Measurements from ENCODE around the gene C10orf105. TPM values are rescaled to one million over a fixed set of nuclear protein-coding genes. Genes with fewer than 3 reads are reported as not detected.

Gene C10orf105
- polyA plus RNA-seq, 1 of the 3 experiments (the other 2 are of a cell fraction), result not detected

GRCh38 chr10:71744897-71745663, 25.5 kb upstream of the C10orf105 start:
- Histone ChIP-seq H3K27ac (ENCODE audit: low read depth in 2 of 2, low read length in 1 of 2) (no peak overlapping the region), H3K79me2 (ENCODE audit: insufficient read depth) (no peaks in the 10 kb centered on the region), H2AFZ (ENCODE audit: low read depth) (no peak overlapping the region), H3K4me1 (ENCODE audit: control insufficient read depth in 1 of 2, insufficient read depth in 2 of 2, low read depth in 1 of 2, low read length in 1 of 2) (peaks cover 0 to 22% of the 10 kb centered on the region in 2 experiments; a peak in 1 of 4 replicates), H3K9ac (no peak overlapping the region), H3K9me3 (no peaks in the 10 kb centered on the region), H3K36me3 (replicated peaks in 1 of 2; ENCODE audit: control insufficient read depth in 1 of 2, insufficient read depth in 2 of 2, low read length in 1 of 2) (no peaks in the 10 kb centered on the region), H3K4me2 (no peak overlapping the region), H3K27me3 (ENCODE audit: insufficient read depth) (no peaks in the 10 kb centered on the region), H3K9me2 (no peaks in the 10 kb centered on the region), H3K4me3 (ENCODE audit: low read depth in 2 of 2, low read length in 1 of 2) (no peak overlapping the region), H4K20me1 (ENCODE audit: insufficient read depth) (no peaks in the 10 kb centered on the region), H3F3A (replicated peaks; ENCODE audit: insufficient read depth) (no peaks in the 10 kb centered on the region)
- POLR2A ChIA-PET, result no interaction called here
- CTCF ChIA-PET, result interaction anchor here (0.6 to 1.7 kb wide), 6 partner anchors 10 to 1999 kb away, joined by 3 to 8 read pairs (median 3); partner anchors contain the start of gene VSIR
- no peak for TF ChIP-seq POLR2AphosphoS5 (IDR thresholded peaks at IDR 0.05; ENCODE audit: low read depth, low read length)
- TF ChIP-seq FOXM1 (IDR thresholded peaks at IDR 0.05; ENCODE audit: low read depth), result no peak
- no peak for DNase-seq
- 73% methylated on average over 6 of the region's 8 CpGs for WGBS (ENCODE audit: low lambda C conversion rate)

DNA sequence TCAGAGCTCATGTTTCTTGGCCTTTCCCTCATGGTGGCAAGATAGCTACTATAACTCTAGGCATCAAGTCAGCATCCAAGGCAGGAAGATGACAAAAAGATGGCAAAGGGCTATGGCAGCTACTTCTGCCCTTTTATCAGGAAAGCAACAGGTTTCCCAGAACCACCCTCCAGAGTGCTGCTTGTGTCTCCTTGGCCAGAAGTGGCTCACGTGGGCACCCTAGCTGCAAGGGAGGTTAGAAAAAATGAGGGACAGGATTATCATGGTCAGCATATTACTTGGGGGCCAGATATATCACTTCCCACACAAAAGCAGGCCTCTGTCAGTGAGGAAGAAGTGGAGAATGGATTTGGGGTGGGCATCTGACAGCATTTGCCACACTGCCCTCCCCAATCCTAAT, 24.3 kb upstream of the C10orf105 start:
- Histone ChIP-seq H3K27me3 (ENCODE audit: insufficient read depth) (no peaks in the 10 kb centered on the region), H3F3A (replicated peaks; ENCODE audit: insufficient read depth) (no peaks in the 10 kb centered on the region), H3K9me2 (no peaks in the 10 kb centered on the region), H3K36me3 (replicated peaks in 1 of 2; ENCODE audit: control insufficient read depth in 1 of 2, insufficient read depth in 2 of 2, low read length in 1 of 2) (no peaks in the 10 kb centered on the region), H3K79me2 (ENCODE audit: insufficient read depth) (no peaks in the 10 kb centered on the region), H4K20me1 (ENCODE audit: insufficient read depth) (no peaks in the 10 kb centered on the region), H3K9me3 (no peaks in the 10 kb centered on the region), H3K4me1 (ENCODE audit: control insufficient read depth in 1 of 2, insufficient read depth in 2 of 2, low read depth in 1 of 2, low read length in 1 of 2) (peaks cover 0 to 25% of the 10 kb centered on the region in 2 experiments; a peak in 1 of 4 replicates), H3K27ac (ENCODE audit: low read depth in 2 of 2, low read length in 1 of 2) (no peak overlapping the region), H3K9ac (no peak overlapping the region), H2AFZ (ENCODE audit: low read depth) (no peak overlapping the region), H3K4me2 (no peak overlapping the region), H3K4me3 (ENCODE audit: low read depth in 2 of 2, low read length in 1 of 2) (no peak overlapping the region)
- ChIA-PET CTCF (interaction anchor here (1.0 to 2.2 kb wide), 2 partner anchors 24 to 152 kb away, joined by 3 to 10 read pairs; partner anchors contain the start of gene C10orf105), POLR2A (no interaction called here)
- TF ChIP-seq ELF1 (IDR thresholded peaks at IDR 0.05), result no peak
- no peak for DNase-seq
- 46% methylated on average over 1 of the region's 1 CpG for WGBS (ENCODE audit: low lambda C conversion rate)

GRCh38 chr10:71743089-71743838, 23.7 kb upstream of the C10orf105 start:
- no peak overlapping the region for H3K27ac ChIP-seq (ENCODE audit: low read depth in 2 of 2, low read length in 1 of 2)
- ChIA-PET POLR2A (no interaction called here), CTCF (interaction anchor here (0.7 to 2.2 kb wide), 5 partner anchors 14 to 153 kb away, joined by 3 to 10 read pairs (median 3); partner anchors contain the start of gene C10orf105)
- H3K27me3 ChIP-seq (ENCODE audit: insufficient read depth), result no peaks in the 10 kb centered on the region
- no peaks in the 10 kb centered on the region for H3K9me2 ChIP-seq
- no peak overlapping the region for H2AFZ ChIP-seq (ENCODE audit: low read depth)
- H3K4me3 ChIP-seq (ENCODE audit: low read depth in 2 of 2, low read length in 1 of 2), result no peak overlapping the region
- H3K79me2 ChIP-seq (ENCODE audit: insufficient read depth), result no peaks in the 10 kb centered on the region
- no peaks in the 10 kb centered on the region for H3K36me3 ChIP-seq (replicated peaks in 1 of 2; ENCODE audit: control insufficient read depth in 1 of 2, insufficient read depth in 2 of 2, low read length in 1 of 2)
- no peaks in the 10 kb centered on the region for H3F3A ChIP-seq (replicated peaks; ENCODE audit: insufficient read depth)
- peaks cover 0 to 25% of the 10 kb centered on the region in 2 experiments; a peak in 1 of 4 replicates for H3K4me1 ChIP-seq (ENCODE audit: control insufficient read depth in 1 of 2, insufficient read depth in 2 of 2, low read depth in 1 of 2, low read length in 1 of 2)
- no peak overlapping the region for H3K4me2 ChIP-seq
- H3K9ac ChIP-seq, result no peak overlapping the region
- DNase-seq, result no peak
- no peaks in the 10 kb centered on the region for H4K20me1 ChIP-seq (ENCODE audit: insufficient read depth)
- 27% methylated on average over 4 of the region's 4 CpGs for WGBS (ENCODE audit: low lambda C conversion rate)
- H3K9me3 ChIP-seq, result no peaks in the 10 kb centered on the region
- TF ChIP-seq, protein P1, sequence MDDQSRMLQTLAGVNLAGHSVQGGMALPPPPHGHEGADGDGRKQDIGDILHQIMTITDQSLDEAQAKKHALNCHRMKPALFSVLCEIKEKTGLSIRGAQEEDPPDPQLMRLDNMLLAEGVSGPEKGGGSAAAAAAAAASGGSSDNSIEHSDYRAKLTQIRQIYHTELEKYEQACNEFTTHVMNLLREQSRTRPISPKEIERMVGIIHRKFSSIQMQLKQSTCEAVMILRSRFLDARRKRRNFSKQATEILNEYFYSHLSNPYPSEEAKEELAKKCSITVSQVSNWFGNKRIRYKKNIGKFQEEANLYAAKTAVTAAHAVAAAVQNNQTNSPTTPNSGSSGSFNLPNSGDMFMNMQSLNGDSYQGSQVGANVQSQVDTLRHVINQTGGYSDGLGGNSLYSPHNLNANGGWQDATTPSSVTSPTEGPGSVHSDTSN (IDR thresholded peaks at IDR 0.05), result no peak
- TF ChIP-seq USF1 (IDR thresholded peaks at IDR 0.05; ENCODE audit: borderline replicate concordance, low read depth) (no peak), ELF1 (IDR thresholded peaks at IDR 0.05) (no peak), GABPA (IDR thresholded peaks at IDR 0.05; ENCODE audit: low read depth) (no peak), USF2 (IDR thresholded peaks at IDR 0.05; ENCODE audit: borderline replicate concordance, low read depth, low read length) (no peak), SIN3A (IDR thresholded peaks at IDR 0.05; ENCODE audit: borderline replicate concordance, low read depth, low read length) (no peak), FOXM1 (IDR thresholded peaks at IDR 0.05; ENCODE audit: low read depth) (no peak)
- TF ChIP-seq, protein P2, sequence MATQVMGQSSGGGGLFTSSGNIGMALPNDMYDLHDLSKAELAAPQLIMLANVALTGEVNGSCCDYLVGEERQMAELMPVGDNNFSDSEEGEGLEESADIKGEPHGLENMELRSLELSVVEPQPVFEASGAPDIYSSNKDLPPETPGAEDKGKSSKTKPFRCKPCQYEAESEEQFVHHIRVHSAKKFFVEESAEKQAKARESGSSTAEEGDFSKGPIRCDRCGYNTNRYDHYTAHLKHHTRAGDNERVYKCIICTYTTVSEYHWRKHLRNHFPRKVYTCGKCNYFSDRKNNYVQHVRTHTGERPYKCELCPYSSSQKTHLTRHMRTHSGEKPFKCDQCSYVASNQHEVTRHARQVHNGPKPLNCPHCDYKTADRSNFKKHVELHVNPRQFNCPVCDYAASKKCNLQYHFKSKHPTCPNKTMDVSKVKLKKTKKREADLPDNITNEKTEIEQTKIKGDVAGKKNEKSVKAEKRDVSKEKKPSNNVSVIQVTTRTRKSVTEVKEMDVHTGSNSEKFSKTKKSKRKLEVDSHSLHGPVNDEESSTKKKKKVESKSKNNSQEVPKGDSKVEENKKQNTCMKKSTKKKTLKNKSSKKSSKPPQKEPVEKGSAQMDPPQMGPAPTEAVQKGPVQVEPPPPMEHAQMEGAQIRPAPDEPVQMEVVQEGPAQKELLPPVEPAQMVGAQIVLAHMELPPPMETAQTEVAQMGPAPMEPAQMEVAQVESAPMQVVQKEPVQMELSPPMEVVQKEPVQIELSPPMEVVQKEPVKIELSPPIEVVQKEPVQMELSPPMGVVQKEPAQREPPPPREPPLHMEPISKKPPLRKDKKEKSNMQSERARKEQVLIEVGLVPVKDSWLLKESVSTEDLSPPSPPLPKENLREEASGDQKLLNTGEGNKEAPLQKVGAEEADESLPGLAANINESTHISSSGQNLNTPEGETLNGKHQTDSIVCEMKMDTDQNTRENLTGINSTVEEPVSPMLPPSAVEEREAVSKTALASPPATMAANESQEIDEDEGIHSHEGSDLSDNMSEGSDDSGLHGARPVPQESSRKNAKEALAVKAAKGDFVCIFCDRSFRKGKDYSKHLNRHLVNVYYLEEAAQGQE (IDR thresholded peaks at IDR 0.05; ENCODE audit: low read depth, low read length), result no peak
- TF ChIP-seq, protein P3, sequence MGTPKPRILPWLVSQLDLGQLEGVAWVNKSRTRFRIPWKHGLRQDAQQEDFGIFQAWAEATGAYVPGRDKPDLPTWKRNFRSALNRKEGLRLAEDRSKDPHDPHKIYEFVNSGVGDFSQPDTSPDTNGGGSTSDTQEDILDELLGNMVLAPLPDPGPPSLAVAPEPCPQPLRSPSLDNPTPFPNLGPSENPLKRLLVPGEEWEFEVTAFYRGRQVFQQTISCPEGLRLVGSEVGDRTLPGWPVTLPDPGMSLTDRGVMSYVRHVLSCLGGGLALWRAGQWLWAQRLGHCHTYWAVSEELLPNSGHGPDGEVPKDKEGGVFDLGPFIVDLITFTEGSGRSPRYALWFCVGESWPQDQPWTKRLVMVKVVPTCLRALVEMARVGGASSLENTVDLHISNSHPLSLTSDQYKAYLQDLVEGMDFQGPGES (IDR thresholded peaks at IDR 0.05; ENCODE audit: low read depth, low read length), result no peak
